Measurements from ENCODE around the gene EFHC1.

- TF ChIP-seq CTCF (IDR thresholded peaks at IDR 0.05; ENCODE audit: poor library complexity, severe bottlenecking) (no peak), EZH2 (IDR thresholded peaks at IDR 0.05; ENCODE audit: borderline replicate concordance, insufficient read depth, low read length, poor library complexity, severe bottlenecking) (no peak), EP300 (conservative IDR thresholded peaks at IDR 0.05; ENCODE audit: poor library complexity, severe bottlenecking) (no peak), SMC3 (conservative IDR thresholded peaks at IDR 0.05; ENCODE audit: poor library complexity) (no peak), POLR2AphosphoS5 (IDR thresholded peaks at IDR 0.05) (no peak)
- TF ChIP-seq, protein P1, sequence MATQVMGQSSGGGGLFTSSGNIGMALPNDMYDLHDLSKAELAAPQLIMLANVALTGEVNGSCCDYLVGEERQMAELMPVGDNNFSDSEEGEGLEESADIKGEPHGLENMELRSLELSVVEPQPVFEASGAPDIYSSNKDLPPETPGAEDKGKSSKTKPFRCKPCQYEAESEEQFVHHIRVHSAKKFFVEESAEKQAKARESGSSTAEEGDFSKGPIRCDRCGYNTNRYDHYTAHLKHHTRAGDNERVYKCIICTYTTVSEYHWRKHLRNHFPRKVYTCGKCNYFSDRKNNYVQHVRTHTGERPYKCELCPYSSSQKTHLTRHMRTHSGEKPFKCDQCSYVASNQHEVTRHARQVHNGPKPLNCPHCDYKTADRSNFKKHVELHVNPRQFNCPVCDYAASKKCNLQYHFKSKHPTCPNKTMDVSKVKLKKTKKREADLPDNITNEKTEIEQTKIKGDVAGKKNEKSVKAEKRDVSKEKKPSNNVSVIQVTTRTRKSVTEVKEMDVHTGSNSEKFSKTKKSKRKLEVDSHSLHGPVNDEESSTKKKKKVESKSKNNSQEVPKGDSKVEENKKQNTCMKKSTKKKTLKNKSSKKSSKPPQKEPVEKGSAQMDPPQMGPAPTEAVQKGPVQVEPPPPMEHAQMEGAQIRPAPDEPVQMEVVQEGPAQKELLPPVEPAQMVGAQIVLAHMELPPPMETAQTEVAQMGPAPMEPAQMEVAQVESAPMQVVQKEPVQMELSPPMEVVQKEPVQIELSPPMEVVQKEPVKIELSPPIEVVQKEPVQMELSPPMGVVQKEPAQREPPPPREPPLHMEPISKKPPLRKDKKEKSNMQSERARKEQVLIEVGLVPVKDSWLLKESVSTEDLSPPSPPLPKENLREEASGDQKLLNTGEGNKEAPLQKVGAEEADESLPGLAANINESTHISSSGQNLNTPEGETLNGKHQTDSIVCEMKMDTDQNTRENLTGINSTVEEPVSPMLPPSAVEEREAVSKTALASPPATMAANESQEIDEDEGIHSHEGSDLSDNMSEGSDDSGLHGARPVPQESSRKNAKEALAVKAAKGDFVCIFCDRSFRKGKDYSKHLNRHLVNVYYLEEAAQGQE (IDR thresholded peaks at IDR 0.05; ENCODE audit: borderline replicate concordance) = no peak
Measured at GRCh38 chr6:52547647-52548352, 127.7 kb downstream of the EFHC1 start.

Measured in neural cell (in vitro differentiated cells).